ENCODE data around the gene GORAB.

Gene GORAB

GRCh38 chr1:170531758-170532657, at the start of gene GORAB:
Gene GORAB, plus strand, starts transcription at chr1:170532166. Its CDS starts 58 bp downstream, at chr1:170532224.
- DNase-seq, result peak; percentile 50

DNA sequence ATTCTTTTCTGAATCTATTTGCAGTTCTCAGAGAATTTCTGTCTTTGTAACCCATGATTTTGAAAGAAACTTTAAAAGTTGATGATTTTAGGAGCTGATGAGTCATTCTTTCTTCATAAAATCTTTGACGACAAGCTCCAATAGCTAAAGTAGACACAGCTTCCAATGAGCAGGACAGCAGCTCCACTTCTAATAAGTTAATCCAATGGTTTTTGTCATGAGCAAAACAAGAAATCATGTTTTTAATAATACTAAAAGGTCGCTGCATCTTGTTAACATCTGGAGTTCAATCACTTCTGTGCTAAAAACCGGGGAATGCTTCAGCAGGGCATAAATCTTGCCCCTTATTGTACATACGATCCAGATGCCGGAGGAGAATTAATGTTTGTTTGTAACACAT, 48.9 kb upstream of the GORAB start:
- DNase-seq, result no peak

- DNase-seq, result no peak
These were observed 44.5 kb upstream of the GORAB start for GRCh38 chr1:170487503-170487902.

DNA sequence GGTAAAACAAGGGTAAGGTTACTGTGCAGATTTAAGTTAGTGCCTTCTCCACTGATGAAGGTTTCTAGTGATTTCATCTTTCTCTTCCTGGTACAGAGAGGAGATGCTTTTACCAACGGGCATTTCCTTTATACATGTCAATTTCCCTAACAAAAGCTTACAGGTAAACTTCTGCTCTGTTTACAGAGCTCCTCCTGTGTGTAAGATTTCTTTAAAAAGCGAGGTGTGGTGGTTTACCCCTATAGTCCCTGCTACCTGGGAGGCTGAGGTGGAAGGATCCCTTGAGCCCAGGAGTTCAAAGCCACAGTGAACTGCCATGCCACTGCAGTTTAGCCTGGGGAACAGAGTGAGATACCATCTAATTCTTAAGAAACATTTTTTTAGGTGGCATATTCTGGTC, 40.7 kb upstream of the GORAB start:
- DNase-seq, result no peak

DNA sequence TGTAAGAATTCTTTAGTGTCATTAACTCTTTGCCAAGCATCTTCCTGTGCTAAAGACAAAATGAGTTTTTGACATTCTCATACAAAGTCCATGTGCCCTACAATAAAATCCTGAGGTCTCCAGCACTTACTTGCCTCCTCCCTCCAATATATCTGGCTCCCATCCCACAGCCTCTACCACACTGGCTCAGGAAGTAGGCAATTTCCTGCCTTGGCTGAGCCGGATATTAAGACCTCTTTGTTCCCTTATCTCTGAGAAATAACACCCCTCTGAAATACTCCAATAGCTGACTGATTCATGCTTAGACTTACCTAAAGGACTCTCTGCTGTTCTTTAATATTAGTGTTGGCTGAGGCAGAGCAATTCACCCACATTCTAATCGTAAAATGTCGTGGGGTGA, 37.6 kb upstream of the GORAB start:
- no peak for DNase-seq

DNA sequence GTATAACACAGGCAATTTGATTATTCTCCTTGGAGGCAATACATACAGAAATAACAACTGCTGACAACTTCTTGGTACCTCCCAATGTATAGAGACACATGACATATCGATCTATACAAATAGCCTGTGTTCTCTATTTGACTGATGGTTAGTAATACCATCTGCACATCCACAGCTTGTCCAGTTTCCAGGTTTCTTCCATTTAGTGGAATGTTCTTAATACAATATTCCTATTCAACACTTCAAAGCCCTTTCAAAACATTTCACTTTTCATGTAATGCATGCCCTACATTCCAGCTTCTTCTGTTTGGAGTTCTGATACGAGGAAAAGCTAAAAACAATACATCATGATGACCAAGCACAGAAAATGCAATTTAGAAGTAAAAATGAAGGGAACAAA, 37.0 kb upstream of the GORAB start:
- DNase-seq, result no peak

DNA sequence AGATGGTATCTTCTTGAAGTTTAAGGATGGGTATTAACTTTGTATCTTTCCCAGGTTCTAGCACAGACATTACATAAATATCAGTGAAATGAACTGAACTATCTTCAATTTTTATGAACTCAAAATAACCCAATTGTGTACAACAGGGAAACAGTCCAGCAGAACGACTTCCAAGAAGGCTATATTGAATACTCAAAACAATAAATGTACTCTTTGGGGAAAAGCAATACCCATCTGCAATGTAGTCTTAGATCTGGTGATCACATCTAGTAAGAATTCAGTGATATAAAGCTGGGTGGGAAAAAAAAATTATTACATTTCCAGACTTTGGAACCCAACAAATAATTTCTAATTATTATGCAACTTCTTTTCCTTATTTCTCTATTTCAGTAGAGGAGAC, 33.1 kb upstream of the GORAB start:
- DNase-seq, result no peak

GRCh38 chr1:170503665-170504064, 28.3 kb upstream of the GORAB start:
- DNase-seq, result no peak

DNA sequence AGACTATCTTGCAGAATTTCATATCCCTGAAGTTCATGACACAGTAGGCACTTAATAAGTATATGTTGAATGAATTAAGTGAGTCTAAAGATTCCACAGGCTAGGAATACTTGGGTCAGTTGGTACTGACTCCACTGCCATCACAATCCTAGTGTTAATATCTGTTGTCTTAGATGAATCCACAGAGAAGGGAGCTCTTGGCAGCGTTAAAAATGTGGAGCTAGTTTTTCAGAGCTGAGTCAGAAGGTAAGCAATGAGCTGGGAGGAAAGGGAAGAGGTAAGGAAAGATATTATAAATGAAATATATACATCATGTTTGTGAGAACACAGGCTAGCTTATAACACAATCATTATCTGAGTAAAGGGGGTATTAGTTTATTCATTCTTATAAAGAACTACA, 21.8 kb upstream of the GORAB start:
- no peak for DNase-seq

- no peak for DNase-seq
These were observed 20.9 kb upstream of the GORAB start for GRCh38 chr1:170511038-170511437.

GRCh38 chr1:170513138-170513537, 18.8 kb upstream of the GORAB start:
- no peak for DNase-seq

GRCh38 chr1:170518185-170518834, 13.7 kb upstream of the GORAB start:
- no peak for DNase-seq

- no peak for DNase-seq
These were observed 13.0 kb upstream of the GORAB start for GRCh38 chr1:170518965-170519364.

- DNase-seq, result no peak
These were observed 11.4 kb upstream of the GORAB start for GRCh38 chr1:170520601-170521000.

DNA sequence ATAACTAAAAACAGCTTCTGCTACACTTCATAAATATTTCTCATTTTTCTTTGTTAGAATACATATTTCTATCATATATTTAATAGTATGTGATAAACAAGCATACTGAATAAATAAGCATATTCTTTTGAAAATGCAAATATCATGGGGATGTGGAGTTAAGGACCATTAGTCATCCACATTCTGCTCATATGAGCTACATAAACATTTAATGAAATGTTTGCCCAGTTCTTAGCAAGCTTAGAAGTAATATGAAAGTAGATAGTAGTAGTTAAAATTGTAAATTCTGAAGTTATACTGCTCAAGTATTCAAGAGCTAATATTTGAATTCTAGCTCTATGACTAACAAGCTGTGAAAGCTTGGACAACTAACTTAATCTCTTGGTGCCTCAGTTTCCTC, 10.1 kb upstream of the GORAB start:
- DNase-seq, result no peak

DNA sequence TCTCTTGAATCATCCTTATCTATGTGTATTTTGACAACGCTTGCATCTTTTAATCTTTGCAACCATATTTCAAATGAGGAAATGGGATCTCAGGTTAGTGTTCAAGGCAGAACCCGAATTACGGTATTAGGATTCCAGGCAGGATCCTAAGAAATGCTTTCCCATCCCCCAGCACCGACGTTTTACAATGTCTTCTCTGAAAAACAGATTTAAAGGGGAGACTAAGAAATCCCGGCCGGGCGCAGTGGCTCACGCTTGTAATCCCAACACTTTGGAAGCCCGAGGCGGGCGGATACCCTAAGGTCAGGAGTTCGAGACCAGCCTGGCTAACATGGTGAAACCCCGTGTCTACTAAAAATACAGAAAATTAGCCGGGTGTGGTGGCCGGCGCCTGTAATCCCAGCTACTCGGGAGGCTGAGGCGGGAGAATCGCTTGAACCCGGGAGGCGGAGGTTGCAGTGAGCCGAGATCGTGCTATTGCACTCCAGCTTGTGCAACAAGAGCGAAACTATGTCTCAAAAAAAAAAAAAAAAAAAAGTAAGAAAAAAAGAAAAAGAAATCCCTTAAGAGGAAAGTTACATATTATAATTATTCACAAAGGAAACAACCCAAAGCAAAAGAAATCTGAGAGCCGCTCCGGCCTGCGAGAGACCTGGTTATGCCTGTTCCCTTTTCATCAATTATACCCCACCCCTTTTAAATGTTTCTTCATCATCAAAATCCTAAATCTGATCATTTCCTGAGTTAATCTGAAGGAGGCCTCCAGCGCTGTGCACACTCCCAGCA, 801 bp upstream of the GORAB start:
- no peak for DNase-seq

DNA sequence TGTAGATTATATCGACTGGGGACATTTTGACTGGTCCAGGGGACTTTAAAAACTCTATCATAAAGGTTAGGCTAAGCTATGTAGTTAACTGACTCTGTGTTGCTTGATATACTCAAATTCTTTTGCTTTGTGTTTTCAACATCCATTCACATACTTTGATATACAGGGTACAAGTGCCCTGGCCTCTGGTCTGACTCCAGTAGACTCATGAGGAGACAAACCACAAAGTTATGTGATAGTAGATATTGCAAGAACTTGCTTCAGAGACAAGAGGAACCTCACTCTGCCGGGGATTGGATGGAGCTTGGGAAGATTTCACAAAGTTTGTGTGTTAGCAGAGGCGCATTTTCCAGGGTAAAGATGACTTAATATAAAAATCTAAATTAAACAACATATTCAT, 1.3 kb downstream of the GORAB start:
- DNase-seq, result no peak

DNA sequence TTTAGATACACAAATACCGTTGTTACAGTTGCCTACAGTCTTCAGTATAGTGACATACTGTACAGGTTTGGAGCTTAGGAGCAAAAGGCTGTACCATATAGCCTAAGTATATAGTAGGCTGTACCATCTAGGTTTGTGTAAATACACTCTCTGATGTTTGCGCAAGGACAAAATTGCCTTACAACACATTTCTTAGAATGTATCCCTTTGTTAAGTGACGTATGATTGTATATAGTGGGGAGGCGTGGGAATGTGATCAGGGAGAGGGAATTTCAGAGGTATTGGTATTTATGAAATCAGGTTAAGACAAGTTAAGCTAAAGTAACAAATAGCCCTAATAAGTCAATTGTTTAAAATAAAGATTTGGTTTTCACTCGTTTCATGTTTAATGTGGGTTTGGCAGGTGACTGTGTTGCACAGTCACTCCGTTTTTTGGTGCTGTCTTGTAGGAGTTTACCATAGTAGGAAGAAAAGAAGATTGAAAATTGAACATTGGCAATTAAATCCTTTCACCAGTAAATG, 2.7 kb downstream of the GORAB start:
- DNase-seq, result no peak

- DNase-seq, result no peak
These were observed 3.5 kb downstream of the GORAB start for GRCh38 chr1:170535418-170535817.

DNA sequence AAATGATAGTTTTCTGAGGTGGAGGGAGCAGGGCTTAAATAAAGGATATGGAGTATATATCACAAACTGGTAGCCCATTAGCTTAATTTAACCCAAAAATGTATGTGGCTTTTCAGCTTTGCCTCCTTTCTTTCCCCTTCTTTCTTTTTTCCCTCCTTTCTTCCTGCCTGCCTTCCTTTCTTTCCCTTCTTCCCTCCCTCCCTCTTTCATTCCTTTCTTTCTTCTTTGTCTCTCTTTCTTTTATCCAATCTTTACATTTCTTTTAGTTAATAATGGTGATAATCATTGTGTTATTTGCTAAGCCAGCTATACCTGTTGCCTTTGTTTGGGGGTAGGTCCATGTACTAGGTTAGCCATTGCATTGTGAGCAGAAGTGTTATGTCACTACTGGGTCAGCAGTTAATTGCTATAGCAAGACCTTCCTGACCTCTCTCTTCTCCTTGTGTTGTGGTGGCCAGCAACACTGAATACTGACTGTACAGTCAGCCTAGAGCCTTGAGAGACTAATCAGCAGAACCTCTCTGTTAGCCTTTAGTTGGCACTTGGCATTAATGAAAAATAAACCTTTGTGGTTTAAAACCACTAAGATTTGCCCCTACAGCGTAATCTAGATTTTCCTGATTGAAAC, 5.1 kb downstream of the GORAB start:
- DNase-seq, result no peak

- no peak for DNase-seq
These were observed 6.0 kb downstream of the GORAB start for GRCh38 chr1:170537798-170538503.

- DNase-seq, result no peak
These were observed 6.7 kb downstream of the GORAB start for GRCh38 chr1:170538687-170539086.
